IPS-15b (cell line): ENCODE data around the gene HSPBAP1.
"Not testable (repeated sequence)": the region's sequence is repeated elsewhere in the genome, so short reads cannot be mapped to it uniquely, and the experiment has no call there.

Experiments
- H3K27me3 ChIP-seq: one replicate; pipeline ENCODE4 v1.6.1; 2013; ENCODE audit warnings: low read length; ENCODE audit not compliant: control insufficient read depth, insufficient read depth
- H3K36me3 ChIP-seq: one replicate; pipeline ENCODE4 v1.6.1; 2013; ENCODE audit warnings: low read length; ENCODE audit not compliant: control insufficient read depth, insufficient read depth
- H3K4me1 ChIP-seq: one replicate; pipeline ENCODE4 v1.6.1; 2013; ENCODE audit warnings: mild to moderate bottlenecking, low read length; ENCODE audit not compliant: control insufficient read depth, insufficient read depth
- H3K4me3 ChIP-seq: one replicate; pipeline ENCODE4 v1.5.1; 2013; ENCODE audit warnings: low read depth, low read length
- H3K9ac ChIP-seq: one replicate; pipeline ENCODE4 v1.6.1; 2013; ENCODE audit warnings: low read depth, mild to moderate bottlenecking, low read length
- H3K9me3 ChIP-seq: one replicate; pipeline ENCODE4 v1.6.1; 2013; ENCODE audit warnings: mild to moderate bottlenecking, low read length; ENCODE audit not compliant: control insufficient read depth, insufficient read depth

HSPBAP1 gene

DNA sequence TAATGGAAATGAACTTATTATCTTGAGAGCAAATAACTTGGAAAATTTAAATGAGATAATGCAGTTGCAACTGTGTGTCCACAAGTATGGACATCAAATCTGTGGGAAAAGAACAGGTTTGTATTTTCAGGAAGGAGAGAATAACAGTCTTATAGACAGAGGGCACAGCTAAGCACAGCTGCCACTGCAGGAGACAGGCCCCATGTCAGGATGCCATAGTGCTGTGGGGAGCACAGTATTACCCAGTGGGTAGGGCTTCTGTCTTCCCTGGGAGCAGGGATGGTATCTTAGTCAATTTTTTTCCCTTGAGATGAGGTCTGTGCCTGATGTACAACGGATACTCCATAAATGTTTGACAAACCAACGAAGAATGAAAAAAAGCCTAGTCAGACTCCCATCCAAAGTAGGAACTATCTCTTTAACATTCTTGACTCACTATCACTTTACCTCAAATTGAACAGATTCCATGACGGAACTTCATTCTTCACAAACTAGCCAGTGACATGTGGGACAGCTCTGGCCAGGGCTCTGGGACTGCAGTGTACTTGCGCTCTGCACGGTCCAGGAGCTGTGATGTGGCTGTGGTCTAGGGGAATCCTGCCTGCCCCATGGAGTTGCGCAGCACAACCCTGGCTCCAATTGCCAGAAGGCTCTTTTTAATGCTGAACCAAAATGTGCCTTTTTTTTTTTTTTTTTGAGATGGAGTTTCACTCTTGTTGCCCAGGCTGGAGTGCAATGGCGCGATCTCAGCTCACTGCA lies 64.7 kb downstream of the HSPBAP1 start:
- H3K4me1 ChIP-seq: no peaks in the 10 kb centered on the region
- no peaks in the 10 kb centered on the region for H3K27me3 ChIP-seq
- peaks cover 8% of the 10 kb centered on the region for H3K9me3 ChIP-seq
- H3K4me3 ChIP-seq: no peak overlapping the region
- no peak overlapping the region for H3K9ac ChIP-seq
- no peaks in the 10 kb centered on the region for H3K36me3 ChIP-seq

DNA sequence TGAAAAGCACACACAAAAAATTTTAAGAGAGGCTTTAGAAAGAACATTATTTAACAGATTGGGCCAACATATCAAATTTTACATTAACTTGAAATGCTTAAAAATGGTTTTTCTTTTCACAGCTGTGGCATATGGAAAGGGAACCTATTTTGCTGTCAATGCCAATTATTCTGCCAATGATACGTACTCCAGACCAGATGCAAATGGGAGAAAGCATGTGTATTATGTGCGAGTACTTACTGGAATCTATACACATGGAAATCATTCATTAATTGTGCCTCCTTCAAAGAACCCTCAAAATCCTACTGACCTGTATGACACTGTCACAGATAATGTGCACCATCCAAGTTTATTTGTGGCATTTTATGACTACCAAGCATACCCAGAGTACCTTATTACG lies 65.4 kb downstream of the HSPBAP1 start:
- Histone ChIP-seq H3K9me3 (peaks cover 9% of the 10 kb centered on the region), H3K36me3 (no peaks in the 10 kb centered on the region), H3K4me1 (no peaks in the 10 kb centered on the region)

GRCh38 chr3:122727766-122728165 lies 65.9 kb downstream of the HSPBAP1 start:
- H3K27me3 ChIP-seq: no peaks in the 10 kb centered on the region
- no peaks in the 10 kb centered on the region for H3K4me1 ChIP-seq

More for the DNA sequence above, 65.4 kb downstream of the HSPBAP1 start:
- no peak overlapping the region for H3K9ac ChIP-seq
- no peaks in the 10 kb centered on the region for H3K27me3 ChIP-seq
- no peak overlapping the region for H3K4me3 ChIP-seq

GRCh38 chr3:122727294-122727693 lies 66.3 kb downstream of the HSPBAP1 start:
- Histone ChIP-seq H3K4me3 (no peak overlapping the region), H3K36me3 (no peaks in the 10 kb centered on the region), H3K9ac (no peak overlapping the region), H3K9me3 (peaks cover 4% of the 10 kb centered on the region), H3K4me1 (no peaks in the 10 kb centered on the region), H3K27me3 (no peaks in the 10 kb centered on the region)

More at GRCh38 chr3:122727766-122728165, 65.9 kb downstream of the HSPBAP1 start:
- Histone ChIP-seq H3K4me3 (no peak overlapping the region), H3K9me3 (peaks cover 8% of the 10 kb centered on the region), H3K9ac (no peak overlapping the region), H3K36me3 (no peaks in the 10 kb centered on the region)

DNA sequence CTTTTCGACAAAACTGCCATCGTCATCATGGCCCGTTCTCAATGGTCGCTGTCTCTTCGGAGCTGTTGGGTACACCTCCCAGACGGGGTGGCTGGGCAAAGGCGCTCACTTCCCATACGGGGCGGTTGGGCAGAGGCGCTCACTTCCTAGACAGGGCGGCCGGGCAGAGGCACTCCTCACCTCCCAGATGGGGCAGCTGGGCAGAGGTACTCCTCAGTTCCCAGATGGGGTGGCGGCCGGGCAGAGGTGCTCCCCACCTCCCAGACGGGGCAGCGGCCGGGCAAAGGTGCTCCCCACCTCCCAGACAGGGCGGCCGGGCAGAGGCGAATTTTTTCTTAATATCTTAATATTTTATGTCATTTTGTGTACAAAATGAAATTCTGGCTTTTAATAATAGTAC lies 68.5 kb downstream of the HSPBAP1 start:
- Histone ChIP-seq H3K27me3 (no peaks in the 10 kb centered on the region), H3K4me3 (no peak overlapping the region), H3K4me1 (no peaks in the 10 kb centered on the region), H3K9me3 (peaks cover 4% of the 10 kb centered on the region), H3K36me3 (no peaks in the 10 kb centered on the region), H3K9ac (no peak overlapping the region)

DNA sequence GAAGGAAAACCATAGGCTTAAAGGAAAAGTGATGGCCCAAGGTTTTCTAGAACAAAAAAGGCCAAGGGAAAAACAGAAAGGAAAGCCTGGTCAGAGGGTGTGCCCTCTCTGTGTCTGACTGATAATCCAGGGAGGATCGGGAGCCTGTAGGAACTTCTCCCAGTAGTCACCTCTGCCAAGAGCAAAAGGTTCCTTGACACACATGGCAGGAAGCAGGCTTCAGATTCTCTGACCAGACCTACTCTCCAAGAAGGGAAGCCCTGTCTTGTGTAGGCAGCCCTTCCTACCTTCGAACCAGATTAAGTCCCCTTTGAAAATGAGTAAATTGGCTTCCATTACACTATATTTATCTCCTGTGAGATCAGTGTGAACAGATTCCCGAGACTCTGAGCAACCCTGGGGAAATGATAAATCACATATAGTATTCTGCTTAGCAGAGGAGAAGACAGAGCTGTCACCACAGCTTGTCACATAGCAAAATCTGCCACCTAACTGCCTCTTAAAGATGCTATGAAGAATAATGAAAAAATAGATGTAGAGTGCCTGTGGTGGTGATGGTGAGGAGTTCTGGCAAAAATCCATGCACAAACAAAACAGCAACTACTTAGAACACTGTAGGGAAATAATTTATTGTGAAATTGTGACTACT lies 74.2 kb downstream of the HSPBAP1 start:
- H3K36me3 ChIP-seq: no peaks in the 10 kb centered on the region

DNA sequence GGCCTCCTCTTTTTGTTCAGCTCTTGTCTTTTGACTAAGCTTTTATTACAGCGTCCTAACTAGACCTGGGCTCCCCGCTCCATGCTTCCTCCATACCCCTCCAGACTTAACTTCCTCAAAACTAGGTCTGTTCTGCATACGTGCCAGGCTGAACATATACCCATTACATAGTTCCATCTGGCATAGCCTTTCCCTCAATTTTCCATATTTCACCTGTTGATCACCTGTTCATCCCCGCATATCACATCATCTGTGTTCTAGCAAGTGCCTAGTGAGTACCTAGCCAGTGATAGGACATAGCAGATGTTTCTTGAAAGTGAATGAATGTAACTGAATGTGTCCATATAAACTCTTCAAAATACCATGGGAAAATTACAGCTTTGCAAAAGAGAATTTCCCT lies 77.0 kb downstream of the HSPBAP1 start:
- Histone ChIP-seq H3K4me1 (no peaks in the 10 kb centered on the region), H3K9ac (no peak overlapping the region), H3K4me3 (no peak overlapping the region), H3K27me3 (no peaks in the 10 kb centered on the region), H3K9me3 (no peaks in the 10 kb centered on the region), H3K36me3 (no peaks in the 10 kb centered on the region)

More for the DNA sequence above, 74.2 kb downstream of the HSPBAP1 start:
- Histone ChIP-seq H3K9me3 (peaks cover 4% of the 10 kb centered on the region), H3K4me1 (no peaks in the 10 kb centered on the region), H3K9ac (no peak overlapping the region), H3K27me3 (no peaks in the 10 kb centered on the region), H3K4me3 (no peak overlapping the region)

DNA sequence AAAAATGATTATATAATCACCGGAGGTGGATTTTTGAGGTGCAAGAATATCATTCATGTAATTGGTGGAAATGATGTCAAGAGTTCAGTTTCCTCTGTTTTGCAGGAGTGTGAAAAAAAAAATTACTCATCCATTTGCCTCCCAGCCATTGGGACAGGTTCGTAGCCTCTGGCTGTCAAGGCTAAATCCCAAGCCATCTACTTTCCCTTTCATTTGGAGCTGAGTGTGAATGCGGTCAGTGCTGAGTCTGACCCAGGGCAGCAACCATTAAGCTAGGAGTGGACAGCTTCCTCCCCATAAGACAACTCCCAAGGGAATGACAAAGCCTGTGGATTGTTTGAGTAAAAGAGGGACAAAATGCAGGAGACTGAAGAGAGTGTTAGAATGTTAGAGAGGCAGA lies 79.4 kb downstream of the HSPBAP1 start:
- Histone ChIP-seq H3K9ac (no peak overlapping the region), H3K9me3 (no peaks in the 10 kb centered on the region), H3K27me3 (no peaks in the 10 kb centered on the region), H3K36me3 (no peaks in the 10 kb centered on the region), H3K4me1 (no peaks in the 10 kb centered on the region), H3K4me3 (no peak overlapping the region)

DNA sequence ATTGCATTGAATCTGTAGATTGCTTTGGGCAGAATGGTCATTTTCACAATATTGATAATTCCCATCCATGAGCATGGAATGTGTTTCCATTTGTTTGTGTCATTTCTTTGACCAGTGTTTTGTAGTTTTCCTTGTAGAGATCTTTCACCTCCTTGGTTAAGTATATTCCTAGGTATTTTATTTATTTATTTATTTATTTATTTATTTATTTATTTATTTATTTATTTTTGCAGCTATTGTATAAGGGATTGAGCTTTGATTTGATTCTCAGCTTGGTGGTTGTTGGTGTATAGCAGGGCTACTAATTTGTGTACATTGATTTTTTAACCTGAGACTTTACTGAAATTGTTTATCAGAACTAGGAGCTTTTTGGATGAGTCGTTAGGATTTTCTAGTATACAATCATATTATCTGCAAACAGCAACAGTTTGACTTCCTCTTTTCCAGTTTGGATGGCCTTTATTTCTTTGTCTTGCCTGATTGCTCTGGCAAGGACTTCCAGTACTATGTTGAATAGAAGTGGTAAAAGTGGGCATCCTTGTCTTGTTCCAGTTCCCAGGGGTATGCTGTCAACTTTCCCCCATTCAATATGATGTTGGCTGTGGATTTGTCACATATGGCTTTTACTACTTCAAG lies 82.9 kb downstream of the HSPBAP1 start:
- H3K4me3 ChIP-seq, H3K27me3 ChIP-seq, H3K9ac ChIP-seq, H3K9me3 ChIP-seq, H3K4me1 ChIP-seq, H3K36me3 ChIP-seq: not testable (repeated sequence)

- Histone ChIP-seq H3K4me3 (no peak overlapping the region), H3K9me3 (no peaks in the 10 kb centered on the region), H3K4me1 (no peaks in the 10 kb centered on the region), H3K36me3 (no peaks in the 10 kb centered on the region), H3K27me3 (no peaks in the 10 kb centered on the region), H3K9ac (no peak overlapping the region)
Observed at GRCh38 chr3:122705379-122705778, 88.3 kb downstream of the HSPBAP1 start.

DNA sequence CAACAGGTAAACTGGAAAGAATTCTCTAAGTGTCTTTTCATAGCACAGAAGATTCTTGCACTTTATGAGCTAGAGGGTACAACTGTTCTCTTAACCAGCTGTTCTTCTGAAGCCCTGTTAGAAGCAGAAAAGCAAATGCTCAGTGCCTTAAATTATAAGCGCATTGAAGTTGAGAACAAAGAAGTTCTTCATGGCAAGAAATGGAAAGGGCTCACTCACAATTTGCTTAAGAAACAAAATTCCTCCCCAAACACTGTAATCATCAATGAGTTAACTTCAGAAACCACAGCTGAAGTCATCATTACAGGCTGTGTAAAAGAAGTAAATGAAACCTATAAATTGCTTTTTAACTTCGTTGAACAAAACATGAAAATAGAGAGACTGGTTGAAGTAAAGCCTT lies 93.4 kb downstream of the HSPBAP1 start:
- no peaks in the 10 kb centered on the region for H3K4me1 ChIP-seq
- no peaks in the 10 kb centered on the region for H3K27me3 ChIP-seq
- H3K9ac ChIP-seq: no peak overlapping the region
- no peak overlapping the region for H3K4me3 ChIP-seq
- H3K9me3 ChIP-seq: no peaks in the 10 kb centered on the region
- no peaks in the 10 kb centered on the region for H3K36me3 ChIP-seq
